ENCODE data around the gene ABO. TPM values are rescaled to one million over a fixed set of nuclear protein-coding genes. Genes with fewer than 3 reads are reported as not detected.
"Not testable (repeated sequence)": the region's sequence is repeated elsewhere in the genome, so short reads cannot be mapped to it uniquely, and the experiment has no call there.

The ABO gene
- total RNA-seq, 2 donors from 2014 or later = 58.0 to 77.7 TPM

GRCh38 chr9:133273819-133274218 is 1.2 kb downstream of the ABO start:
- intact Hi-C loops (cut with DNase I) = no loop called here
- H3K4me1 ChIP-seq = no peaks in the 10 kb centered on the region
- TF ChIP-seq, protein P1, sequence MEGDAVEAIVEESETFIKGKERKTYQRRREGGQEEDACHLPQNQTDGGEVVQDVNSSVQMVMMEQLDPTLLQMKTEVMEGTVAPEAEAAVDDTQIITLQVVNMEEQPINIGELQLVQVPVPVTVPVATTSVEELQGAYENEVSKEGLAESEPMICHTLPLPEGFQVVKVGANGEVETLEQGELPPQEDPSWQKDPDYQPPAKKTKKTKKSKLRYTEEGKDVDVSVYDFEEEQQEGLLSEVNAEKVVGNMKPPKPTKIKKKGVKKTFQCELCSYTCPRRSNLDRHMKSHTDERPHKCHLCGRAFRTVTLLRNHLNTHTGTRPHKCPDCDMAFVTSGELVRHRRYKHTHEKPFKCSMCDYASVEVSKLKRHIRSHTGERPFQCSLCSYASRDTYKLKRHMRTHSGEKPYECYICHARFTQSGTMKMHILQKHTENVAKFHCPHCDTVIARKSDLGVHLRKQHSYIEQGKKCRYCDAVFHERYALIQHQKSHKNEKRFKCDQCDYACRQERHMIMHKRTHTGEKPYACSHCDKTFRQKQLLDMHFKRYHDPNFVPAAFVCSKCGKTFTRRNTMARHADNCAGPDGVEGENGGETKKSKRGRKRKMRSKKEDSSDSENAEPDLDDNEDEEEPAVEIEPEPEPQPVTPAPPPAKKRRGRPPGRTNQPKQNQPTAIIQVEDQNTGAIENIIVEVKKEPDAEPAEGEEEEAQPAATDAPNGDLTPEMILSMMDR (IDR thresholded peaks at IDR 0.05) = no peak

GRCh38 chr9:133273098-133273497 is 1.9 kb downstream of the ABO start:
- intact Hi-C loops (cut with DNase I) = no loop called here
- H3K9ac ChIP-seq (ENCODE audit: low read depth in 2 of 2, low read length in 2 of 2) = peak overlapping the region in 1 of 2 donors; percentile 89
- H3K9me3 ChIP-seq = no peaks in the 10 kb centered on the region
- no peak for DNase-seq
- H3K27ac ChIP-seq = peak overlapping the region; percentile 96
- no peaks in the 10 kb centered on the region for H3K4me1 ChIP-seq
- TF ChIP-seq, protein P1 (IDR thresholded peaks at IDR 0.05) = no peak
- H3K27me3 ChIP-seq = no peaks in the 10 kb centered on the region
- peak overlapping the region; percentile 65 for H3K4me3 ChIP-seq
- H3K36me3 ChIP-seq = no peaks in the 10 kb centered on the region

More at GRCh38 chr9:133273819-133274218, 1.2 kb downstream of the ABO start:
- peak overlapping the region; percentile 89 to 94 for H3K9ac ChIP-seq (ENCODE audit: low read depth in 2 of 2, low read length in 2 of 2)
- H3K9me3 ChIP-seq = no peaks in the 10 kb centered on the region
- H3K36me3 ChIP-seq = no peaks in the 10 kb centered on the region
- H3K27me3 ChIP-seq = no peaks in the 10 kb centered on the region
- peak overlapping the region; percentile 96 for H3K27ac ChIP-seq
- H3K4me3 ChIP-seq = peak overlapping the region; percentile 65
- DNase-seq = peak; percentile 63

DNA sequence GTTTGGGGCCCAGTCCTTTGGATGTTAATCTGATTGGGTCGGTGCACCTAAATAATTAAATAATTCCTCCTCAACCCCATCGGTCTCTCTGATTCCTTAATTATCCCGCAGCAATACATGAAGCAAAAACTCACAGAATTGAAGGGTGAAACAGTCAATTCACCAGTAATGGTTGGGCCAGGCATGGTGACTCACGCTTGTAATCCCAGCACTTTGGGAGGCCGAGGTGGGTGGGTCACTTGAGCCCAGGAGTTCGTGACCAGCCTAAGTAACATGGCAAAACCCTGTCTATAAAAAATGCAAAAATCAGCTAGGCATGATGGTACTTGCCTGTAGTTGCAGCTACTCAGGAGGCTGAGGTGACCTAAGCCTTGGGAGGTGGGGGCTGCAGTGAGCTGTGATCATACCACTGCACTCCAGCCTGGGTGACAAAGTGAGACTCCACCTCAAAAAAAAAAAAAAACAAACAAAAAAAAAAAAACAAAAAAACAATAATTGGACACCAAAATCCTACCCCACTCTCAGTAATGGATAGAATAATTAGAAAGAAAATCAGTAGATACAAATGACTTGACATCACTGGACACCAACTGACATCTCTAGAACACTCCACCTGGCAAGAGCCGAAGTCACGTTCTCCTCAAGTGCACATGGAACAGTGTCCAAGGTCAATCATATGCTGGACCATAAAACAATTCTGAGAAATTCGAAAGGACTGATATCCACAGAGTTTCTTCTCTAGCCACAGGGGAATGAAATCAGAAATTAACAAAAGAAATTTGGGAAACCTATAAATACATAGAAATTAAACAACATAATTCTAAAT is 5.3 kb downstream of the ABO start:
- no peaks in the 10 kb centered on the region for H3K36me3 ChIP-seq
- H3K27me3 ChIP-seq = no peaks in the 10 kb centered on the region
- peak overlapping the region; percentile 54 for H3K27ac ChIP-seq
- no peaks in the 10 kb centered on the region for H3K4me1 ChIP-seq
- no peaks in the 10 kb centered on the region for H3K9me3 ChIP-seq
- TF ChIP-seq, protein P1 (IDR thresholded peaks at IDR 0.05) = no peak
- no peak overlapping the region for H3K4me3 ChIP-seq
- intact Hi-C loops (cut with DNase I) = no loop called here
- DNase-seq = peak; percentile 65
- no peak overlapping the region for H3K9ac ChIP-seq (ENCODE audit: low read depth in 2 of 2, low read length in 2 of 2)

GRCh38 chr9:133269136-133269535 is 5.9 kb downstream of the ABO start:
- H3K36me3 ChIP-seq; H3K27me3 ChIP-seq; H3K9ac ChIP-seq (ENCODE audit: low read depth in 2 of 2, low read length in 2 of 2); intact Hi-C loops (cut with DNase I); H3K9me3 ChIP-seq; H3K4me3 ChIP-seq; H3K4me1 ChIP-seq: not testable (repeated sequence)
- peak overlapping the region; percentile 54 for H3K27ac ChIP-seq
- peak; percentile 36 for DNase-seq

GRCh38 chr9:133268335-133269056 is 6.5 kb downstream of the ABO start:
- Histone ChIP-seq H3K9me3 (no peaks in the 10 kb centered on the region), H3K27ac (peak overlapping the region; percentile 54), H3K27me3 (no peaks in the 10 kb centered on the region), H3K4me3 (no peak overlapping the region), H3K36me3 (no peaks in the 10 kb centered on the region), H3K4me1 (no peaks in the 10 kb centered on the region), H3K9ac (ENCODE audit: low read depth in 2 of 2, low read length in 2 of 2) (peak overlapping the region in 1 of 2 donors; percentile 40)
- TF ChIP-seq, protein P1 (IDR thresholded peaks at IDR 0.05) = no peak
- intact Hi-C loops (cut with DNase I) = no loop called here
- peak; percentile 16 for DNase-seq

Measured in colonic mucosa (tissue), 4 donors.